NCI-H510A (cell line): ENCODE measurements around the gene ANKRD13C.

Experiments
- DNase-seq: peaks from one replicate; lab custom pipeline; 2025; lab: John Stamatoyannopoulos, UW

Gene ANKRD13C

GRCh38 chr1:70293186-70293843 lies 61.2 kb downstream of the ANKRD13C start:
- no peak for DNase-seq

GRCh38 chr1:70290218-70290617 lies 64.3 kb downstream of the ANKRD13C start:
- no peak for DNase-seq

- no peak for DNase-seq
Observed at GRCh38 chr1:70288166-70288565, 66.4 kb downstream of the ANKRD13C start.

- DNase-seq, result no peak
Observed at GRCh38 chr1:70286453-70286852, 68.1 kb downstream of the ANKRD13C start.

GRCh38 chr1:70284366-70284765 lies 70.2 kb downstream of the ANKRD13C start:
- no peak for DNase-seq

GRCh38 chr1:70278710-70279109 lies 75.8 kb downstream of the ANKRD13C start:
- no peak for DNase-seq

- DNase-seq, result no peak
Observed at GRCh38 chr1:70277875-70278274, 76.6 kb downstream of the ANKRD13C start.

- DNase-seq, result no peak
Observed at GRCh38 chr1:70265946-70266345, 88.6 kb downstream of the ANKRD13C start.

- no peak for DNase-seq
Observed at GRCh38 chr1:70264839-70265238, 89.7 kb downstream of the ANKRD13C start.

- DNase-seq, result no peak
Observed at GRCh38 chr1:70256664-70257063, 97.9 kb downstream of the ANKRD13C start.

GRCh38 chr1:70248729-70249128 lies 105.8 kb downstream of the ANKRD13C start:
- DNase-seq, result no peak

GRCh38 chr1:70247768-70248167 lies 106.8 kb downstream of the ANKRD13C start:
- DNase-seq, result no peak

- DNase-seq, result no peak
Observed at GRCh38 chr1:70247122-70247521, 107.4 kb downstream of the ANKRD13C start.

- no peak for DNase-seq
Observed at GRCh38 chr1:70239940-70240339, 114.6 kb downstream of the ANKRD13C start.

GRCh38 chr1:70234733-70235132 lies 119.8 kb downstream of the ANKRD13C start:
- no peak for DNase-seq

GRCh38 chr1:70231475-70231874 lies 123.0 kb downstream of the ANKRD13C start:
- no peak for DNase-seq

- no peak for DNase-seq
Observed at GRCh38 chr1:70228670-70229069, 125.9 kb downstream of the ANKRD13C start.

- DNase-seq, result no peak
Observed at GRCh38 chr1:70227439-70227838, 127.1 kb downstream of the ANKRD13C start.

- DNase-seq, result no peak
Observed at GRCh38 chr1:70224954-70225353, 129.6 kb downstream of the ANKRD13C start.

GRCh38 chr1:70222716-70223235 lies 131.7 kb downstream of the ANKRD13C start:
- DNase-seq, result no peak

GRCh38 chr1:70221238-70222121 lies 133.0 kb downstream of the ANKRD13C start, which contains the start of gene SRSF11:
SRSF11 (plus strand) TSS chr1:70221380; CDS start chr1:70221637, 257 bp downstream.
- DNase-seq, result peak; percentile 94

GRCh38 chr1:70220517-70221237 lies 133.8 kb downstream of the ANKRD13C start:
- no peak for DNase-seq
